ENCODE measurements around the gene DEFB123. TPM values are rescaled to one million over a fixed set of nuclear protein-coding genes. Genes with fewer than 3 reads are reported as not detected.
"Not testable (repeated sequence)": the region's sequence is repeated elsewhere in the genome, so short reads cannot be mapped to it uniquely, and the experiment has no call there.

Gene DEFB123
- total RNA-seq, 1 experiment from 2014 or later = not detected

DNA sequence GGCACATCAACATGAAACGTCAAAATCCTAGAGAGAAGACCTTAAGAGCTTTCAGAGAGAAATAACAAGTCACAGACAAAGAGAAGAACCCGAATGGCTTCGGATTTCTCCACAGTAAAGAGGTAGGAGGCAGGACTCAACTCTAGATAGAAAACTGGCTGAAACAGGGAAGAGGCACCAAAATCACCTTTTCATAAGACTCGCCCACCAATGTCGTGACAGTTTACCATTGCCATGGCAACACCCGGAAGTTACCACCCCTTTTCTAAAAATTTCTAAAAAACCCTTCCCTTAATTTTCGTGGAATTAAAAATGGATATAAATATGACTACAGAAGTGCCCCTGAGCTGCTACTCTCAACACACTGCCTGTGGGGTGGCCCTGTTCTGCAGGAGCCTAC is 22.1 kb upstream of the DEFB123 start:
- Mint-ChIP-seq H3K27me3 (ENCODE audit: low read depth) (peaks cover 5% of the 10 kb centered on the region; the same call in 1 of the 2 replicates), H3K4me1 (no peaks in the 10 kb centered on the region), H3K36me3 (peaks cover 51% of the 10 kb centered on the region), H3K27ac (no peak overlapping the region), H3K4me3 (no peak overlapping the region), H3K9me3 (peaks cover 80% of the 10 kb centered on the region)
- DNase-seq (ENCODE audit: low spot score) (no peak), ATAC-seq (no peak)
- no peak for TF ChIP-seq HMGA2 (CRISPR knock-in tag; IDR thresholded peaks at IDR 0.05)
- TF ChIP-seq, protein P1, sequence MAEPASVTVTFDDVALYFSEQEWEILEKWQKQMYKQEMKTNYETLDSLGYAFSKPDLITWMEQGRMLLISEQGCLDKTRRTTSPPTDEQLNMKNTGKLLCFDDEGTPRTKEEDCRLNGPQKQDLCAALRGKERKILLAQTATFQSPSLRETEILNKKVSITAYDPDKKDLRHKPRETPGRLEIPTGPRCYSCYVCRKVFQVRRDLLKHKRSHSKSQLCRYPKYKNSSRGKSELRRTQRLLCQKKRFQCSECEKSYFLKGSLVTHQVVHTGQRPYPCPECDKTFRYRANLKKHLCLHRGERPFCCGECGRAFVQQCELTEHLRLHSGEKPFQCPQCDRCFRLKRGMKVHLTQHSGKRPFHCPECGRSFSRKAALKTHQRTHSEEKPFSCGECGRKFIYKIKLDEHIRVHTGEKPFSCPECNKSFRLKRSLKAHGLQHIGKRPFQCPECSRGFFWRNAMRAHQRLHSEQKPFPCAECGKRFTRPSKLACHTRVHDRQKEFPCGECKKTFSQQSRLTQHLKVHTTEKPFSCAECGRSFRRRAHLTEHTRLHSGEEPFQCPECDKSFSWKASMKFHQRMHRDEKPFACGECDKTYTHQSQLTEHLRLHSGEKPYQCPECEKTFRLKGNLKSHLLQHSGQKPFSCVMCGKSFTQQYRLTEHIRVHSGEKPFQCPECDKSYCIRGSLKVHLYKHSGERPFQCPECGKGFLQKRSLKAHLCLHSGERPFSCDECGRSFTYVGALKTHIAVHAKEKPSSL (CRISPR knock-in tag; conservative IDR thresholded peaks at IDR 0.05) = no peak
- TF ChIP-seq ETV6 (CRISPR knock-in tag; IDR thresholded peaks at IDR 0.05) = no peak
- POLR2A ChIA-PET = no interaction called here
- CTCF ChIA-PET = no interaction called here

DNA sequence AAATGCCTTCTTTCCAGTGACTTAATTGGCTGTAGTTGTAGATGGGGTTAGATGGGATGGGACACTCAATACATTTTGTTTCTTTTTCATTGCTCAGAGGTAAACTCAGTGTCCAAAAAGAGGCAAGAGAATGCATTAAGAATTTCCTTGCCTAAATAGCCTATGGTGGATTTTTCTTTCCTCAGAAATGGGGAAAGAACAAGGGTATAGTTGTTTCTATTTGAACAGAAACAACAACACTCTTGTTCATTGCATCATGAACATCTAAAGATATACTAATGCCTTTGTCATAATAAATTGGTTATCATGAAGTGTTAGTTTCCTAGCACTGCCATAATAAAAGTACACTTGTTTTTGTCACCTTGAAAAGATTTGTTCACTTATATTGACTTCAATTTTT is 14.6 kb upstream of the DEFB123 start:
- CTCF ChIA-PET = no interaction called here
- ATAC-seq (no peak), DNase-seq (ENCODE audit: low spot score) (no peak)
- Mint-ChIP-seq H3K27ac (no peak overlapping the region), H3K9me3 (peaks cover 59% of the 10 kb centered on the region), H3K36me3 (peaks cover 34% of the 10 kb centered on the region), H3K4me3 (no peak overlapping the region), H3K4me1 (no peaks in the 10 kb centered on the region), H3K27me3 (ENCODE audit: low read depth) (peaks cover 12% of the 10 kb centered on the region; the same call in 1 of the 2 replicates)
- POLR2A ChIA-PET = no interaction called here
- no peak for TF ChIP-seq ZBTB21 (CRISPR knock-in tag; IDR thresholded peaks at IDR 0.05; ENCODE audit: borderline replicate concordance)
- TF ChIP-seq, protein P2, sequence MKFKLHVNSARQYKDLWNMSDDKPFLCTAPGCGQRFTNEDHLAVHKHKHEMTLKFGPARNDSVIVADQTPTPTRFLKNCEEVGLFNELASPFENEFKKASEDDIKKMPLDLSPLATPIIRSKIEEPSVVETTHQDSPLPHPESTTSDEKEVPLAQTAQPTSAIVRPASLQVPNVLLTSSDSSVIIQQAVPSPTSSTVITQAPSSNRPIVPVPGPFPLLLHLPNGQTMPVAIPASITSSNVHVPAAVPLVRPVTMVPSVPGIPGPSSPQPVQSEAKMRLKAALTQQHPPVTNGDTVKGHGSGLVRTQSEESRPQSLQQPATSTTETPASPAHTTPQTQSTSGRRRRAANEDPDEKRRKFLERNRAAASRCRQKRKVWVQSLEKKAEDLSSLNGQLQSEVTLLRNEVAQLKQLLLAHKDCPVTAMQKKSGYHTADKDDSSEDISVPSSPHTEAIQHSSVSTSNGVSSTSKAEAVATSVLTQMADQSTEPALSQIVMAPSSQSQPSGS (CRISPR knock-in tag; IDR thresholded peaks at IDR 0.05; ENCODE audit: borderline replicate concordance, low read depth) = no peak

DNA sequence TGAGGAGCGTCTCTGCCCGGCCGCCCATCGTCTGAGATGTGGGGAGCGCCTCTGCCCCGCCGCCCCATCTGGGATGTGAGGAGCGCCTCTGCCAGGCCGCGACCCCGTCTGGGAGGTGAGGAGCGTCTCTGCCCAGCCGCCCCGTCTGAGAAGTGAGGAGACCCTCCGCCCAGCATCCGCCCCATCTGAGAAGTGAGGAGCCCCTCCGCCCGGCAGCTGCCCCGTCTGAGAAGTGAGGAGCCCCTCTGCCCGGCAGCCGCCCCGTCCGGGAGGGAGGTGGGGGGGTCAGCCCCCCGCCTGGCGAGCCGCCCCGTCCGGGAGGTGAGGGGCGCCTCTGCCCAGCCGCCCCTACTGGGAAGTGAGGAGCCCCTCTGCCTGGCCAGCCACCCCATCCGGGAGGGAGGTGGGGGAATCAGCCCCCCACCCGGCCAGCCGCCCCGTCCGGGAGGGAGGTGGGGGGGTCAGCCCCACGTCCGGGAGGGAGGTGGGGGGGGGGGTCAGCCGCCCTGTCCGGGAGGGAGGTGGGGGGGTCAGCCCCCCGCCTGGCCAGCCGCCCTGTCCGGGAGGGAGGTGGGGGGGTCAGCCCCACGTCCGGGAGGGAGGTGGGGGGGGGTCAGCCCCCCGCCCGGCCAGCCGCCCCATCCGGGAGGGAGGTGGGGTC is 13.4 kb upstream of the DEFB123 start:
- POLR2A ChIA-PET; ATAC-seq; H3K27ac Mint-ChIP-seq; CTCF ChIA-PET; DNase-seq (ENCODE audit: low spot score); H3K4me3 Mint-ChIP-seq; H3K4me1 Mint-ChIP-seq: not testable (repeated sequence)
- Mint-ChIP-seq H3K27me3 (ENCODE audit: low read depth) (peaks cover 12% of the 10 kb centered on the region; the same call in 1 of the 2 replicates), H3K36me3 (peaks cover 36% of the 10 kb centered on the region), H3K9me3 (peaks cover 59% of the 10 kb centered on the region)

DNA sequence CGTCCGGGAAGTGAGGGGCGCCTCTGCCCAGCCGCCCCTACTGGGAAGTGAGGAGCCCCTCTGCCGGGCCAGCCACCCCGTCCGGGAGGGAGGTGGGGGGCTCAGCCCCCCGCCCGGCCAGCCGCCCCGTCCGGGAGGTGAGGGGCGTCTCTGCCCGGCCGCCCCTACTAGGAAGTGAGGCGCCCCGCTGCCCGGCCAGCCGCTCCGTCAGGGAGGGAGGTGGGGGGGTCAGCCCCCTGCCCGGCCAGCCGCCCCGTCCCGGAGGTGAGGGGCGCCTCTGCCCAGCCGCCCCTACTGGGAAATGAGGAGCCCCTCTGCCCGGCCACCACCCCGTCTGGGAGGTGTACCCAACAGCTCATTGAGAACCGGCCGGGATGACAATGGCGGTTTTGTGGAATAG is 12.9 kb upstream of the DEFB123 start:
- POLR2A ChIA-PET; DNase-seq (ENCODE audit: low spot score); H3K27ac Mint-ChIP-seq; H3K4me1 Mint-ChIP-seq; H3K4me3 Mint-ChIP-seq; ATAC-seq; CTCF ChIA-PET: not testable (repeated sequence)
- Mint-ChIP-seq H3K27me3 (ENCODE audit: low read depth) (peaks cover 12% of the 10 kb centered on the region; the same call in 1 of the 2 replicates), H3K9me3 (peaks cover 61% of the 10 kb centered on the region), H3K36me3 (peaks cover 38% of the 10 kb centered on the region)

DNA sequence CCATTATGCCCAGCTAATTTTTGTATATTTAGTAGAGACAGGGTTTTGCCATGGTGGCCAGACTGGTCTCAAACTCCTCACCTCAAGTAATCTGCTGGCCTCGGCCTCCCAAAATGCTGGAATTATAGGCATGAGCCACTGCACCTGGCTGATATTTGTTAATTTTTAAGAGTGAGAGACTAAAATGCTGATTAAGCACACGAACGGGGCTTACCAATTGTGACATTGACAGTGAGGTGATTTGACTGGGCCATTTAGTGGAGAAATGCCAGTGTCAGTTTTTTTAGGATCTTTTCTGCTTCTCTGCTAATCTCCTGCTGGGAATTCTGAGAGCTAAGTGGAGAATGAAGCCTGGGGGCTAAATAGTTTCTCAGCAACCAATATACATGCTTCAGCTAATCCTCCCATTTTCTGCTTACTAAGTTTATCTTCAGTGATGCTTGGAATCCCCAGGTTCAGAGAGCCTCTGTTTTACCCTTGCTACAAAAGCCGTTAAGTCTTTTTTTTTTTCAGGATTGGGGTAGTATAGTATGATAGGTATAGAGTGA is 9.8 kb upstream of the DEFB123 start:
- TF ChIP-seq MXD4 (CRISPR knock-in tag; IDR thresholded peaks at IDR 0.05; ENCODE audit: borderline replicate concordance) = no peak
- no peak for TF ChIP-seq NR3C1 (CRISPR knock-in tag; conservative IDR thresholded peaks at IDR 0.05; ENCODE audit: low read depth)
- TF ChIP-seq SP1 (CRISPR knock-in tag; conservative IDR thresholded peaks at IDR 0.05) = no peak
- DNase-seq (ENCODE audit: low spot score) (no peak), ATAC-seq (no peak)
- no peak overlapping the region for H3K27ac Mint-ChIP-seq
- H3K4me3 Mint-ChIP-seq = no peak overlapping the region
- H3K27me3 Mint-ChIP-seq (ENCODE audit: low read depth) = peaks cover 10% of the 10 kb centered on the region
- no peaks in the 10 kb centered on the region for H3K4me1 Mint-ChIP-seq
- ChIA-PET POLR2A (no interaction called here), CTCF (no interaction called here)
- peaks cover 57% of the 10 kb centered on the region for H3K9me3 Mint-ChIP-seq
- H3K36me3 Mint-ChIP-seq = peaks cover 39% of the 10 kb centered on the region
